ENCODE results near the gene DDX39B.
A peak's percentile ranks its signal among the peaks of the same experiment; 100 is the strongest.
"Not testable (repeated sequence)": the region's sequence is repeated elsewhere in the genome, so short reads cannot be mapped to it uniquely, and the experiment has no call there.

DDX39B gene

DNA sequence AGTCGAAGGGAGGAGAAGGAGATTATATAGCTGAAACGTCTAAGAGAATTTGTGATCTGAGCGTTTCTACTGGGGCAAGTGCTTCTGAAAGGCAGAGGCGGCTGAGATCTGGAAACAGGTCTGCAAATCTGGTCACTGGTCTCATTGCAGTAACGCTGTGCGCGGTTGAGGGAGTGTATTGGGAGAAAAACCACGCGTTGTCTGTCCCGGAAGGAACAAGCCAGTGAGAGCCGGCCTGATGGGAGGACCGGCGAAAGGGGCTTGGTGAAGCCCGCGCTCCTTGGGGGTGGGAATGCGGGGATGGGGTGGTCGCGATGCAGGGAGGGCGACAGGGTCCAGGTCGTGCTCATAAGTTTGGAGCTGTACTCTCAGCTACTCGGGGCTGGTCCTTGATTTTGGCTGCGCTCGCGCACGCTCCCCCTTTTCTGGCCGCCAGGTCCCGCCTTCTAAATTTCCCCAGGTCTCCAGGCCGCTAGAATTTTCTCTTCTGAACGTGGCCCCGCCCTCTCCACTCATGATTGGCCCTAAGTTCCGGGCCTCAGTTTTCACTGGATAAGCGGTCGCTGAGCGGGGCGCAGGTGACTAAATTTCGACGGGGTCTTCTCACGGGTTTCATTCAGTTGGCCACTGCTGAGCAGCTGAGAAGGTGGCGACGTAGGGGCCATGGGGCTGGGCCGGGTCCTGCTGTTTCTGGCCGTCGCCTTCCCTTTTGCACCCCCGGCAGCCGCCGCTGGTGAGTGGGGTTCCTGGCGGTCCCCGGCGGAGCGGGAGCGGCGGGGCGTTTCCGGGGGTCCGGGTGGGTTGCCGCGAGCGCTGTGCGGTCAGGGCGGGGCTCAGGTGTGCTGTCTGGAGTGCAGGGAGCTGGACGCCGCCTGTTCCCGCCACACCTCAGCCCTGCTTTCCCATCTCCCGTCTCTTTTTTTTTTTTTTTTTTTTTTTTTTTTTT, 44.0 kb downstream of the DDX39B start, which contains the start of gene MICB (continued):
- no peak for TF ChIP-seq ZNF169 (tag by site-specific recombination; IDR thresholded peaks at IDR 0.05)
- TF ChIP-seq SP3 (tag by site-specific recombination; IDR thresholded peaks at IDR 0.05) = peak; percentile 52
- TF ChIP-seq, protein P1, sequence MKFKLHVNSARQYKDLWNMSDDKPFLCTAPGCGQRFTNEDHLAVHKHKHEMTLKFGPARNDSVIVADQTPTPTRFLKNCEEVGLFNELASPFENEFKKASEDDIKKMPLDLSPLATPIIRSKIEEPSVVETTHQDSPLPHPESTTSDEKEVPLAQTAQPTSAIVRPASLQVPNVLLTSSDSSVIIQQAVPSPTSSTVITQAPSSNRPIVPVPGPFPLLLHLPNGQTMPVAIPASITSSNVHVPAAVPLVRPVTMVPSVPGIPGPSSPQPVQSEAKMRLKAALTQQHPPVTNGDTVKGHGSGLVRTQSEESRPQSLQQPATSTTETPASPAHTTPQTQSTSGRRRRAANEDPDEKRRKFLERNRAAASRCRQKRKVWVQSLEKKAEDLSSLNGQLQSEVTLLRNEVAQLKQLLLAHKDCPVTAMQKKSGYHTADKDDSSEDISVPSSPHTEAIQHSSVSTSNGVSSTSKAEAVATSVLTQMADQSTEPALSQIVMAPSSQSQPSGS (tag by site-specific recombination; IDR thresholded peaks at IDR 0.05; ENCODE audit: low read depth) = no peak
- peak; percentile 64; the same call in 1 of the 2 replicates for TF ChIP-seq ZSCAN30 (tag by site-specific recombination; IDR thresholded peaks at IDR 0.05)
- no peak for TF ChIP-seq ZSCAN18 (tag by site-specific recombination; IDR thresholded peaks at IDR 0.05)
- TF ChIP-seq ZNF658 (tag by site-specific recombination; IDR thresholded peaks at IDR 0.05) = no peak
- peak; percentile 38; the same call in 1 of the 2 replicates for TF ChIP-seq GLIS1 (tag by site-specific recombination; IDR thresholded peaks at IDR 0.05)
- no peak for TF ChIP-seq ZNF677 (tag by site-specific recombination; IDR thresholded peaks at IDR 0.05)
- TF ChIP-seq ZBTB20 (tag by site-specific recombination; IDR thresholded peaks at IDR 0.05) = peak; percentile 47; the same call in 1 of the 2 replicates
- no peak for TF ChIP-seq ZNF266 (tag by site-specific recombination; IDR thresholded peaks at IDR 0.05; ENCODE audit: low read depth)

- H3K4me1 ChIP-seq (ENCODE audit: control insufficient read depth, insufficient read depth, low read length); H3K27ac ChIP-seq (ENCODE audit: extremely low read depth, low read depth, low read length); H3K4me3 ChIP-seq (ENCODE audit: low read depth, low read length); H3K36me3 ChIP-seq (ENCODE audit: control insufficient read depth in 2 of 2, insufficient read depth in 1 of 2, low read length in 2 of 2); H3K9me3 ChIP-seq (ENCODE audit: control insufficient read depth, insufficient read depth, low read depth, low read length): not testable (repeated sequence)
- ChIA-PET POLR2A (interaction anchor here (1.2 to 7.1 kb wide), 9 partner anchors 29 to 1475 kb away, joined by 3 to 97 read pairs (median 7); partner anchors contain the start of genes ATP6V1G2, DDX39B, MCCD1 and NFKBIL1), CTCF (interaction anchor here (0.5 to 7.3 kb wide), 6 partner anchors 32 to 130 kb away, joined by 3 to 61 read pairs (median 3); partner anchors contain the start of genes LST1 and MCCD1)
Measured at GRCh38 chr6:31496826-31497225, 45.0 kb downstream of the DDX39B start.

GRCh38 chr6:31495580-31495979, 46.2 kb downstream of the DDX39B start:
- Histone ChIP-seq H3K4me3 (ENCODE audit: low read depth, low read length) (no peak overlapping the region), H3K4me1 (ENCODE audit: control insufficient read depth, insufficient read depth, low read length) (no peaks in the 10 kb centered on the region), H3K36me3 (ENCODE audit: control insufficient read depth in 2 of 2, insufficient read depth in 1 of 2, low read length in 2 of 2) (no peaks in the 10 kb centered on the region), H3K9me3 (ENCODE audit: control insufficient read depth, insufficient read depth, low read depth, low read length) (no peaks in the 10 kb centered on the region), H3K27ac (ENCODE audit: extremely low read depth, low read depth, low read length) (no peak overlapping the region)
- ChIA-PET POLR2A (interaction anchor here (0.6 to 7.1 kb wide), 6 partner anchors 8 to 1476 kb away, joined by 3 to 97 read pairs (median 5); partner anchors contain the start of genes ATP6V1G2, DDX39B and MCCD1), CTCF (interaction anchor here (0.6 to 7.3 kb wide), 13 partner anchors 12 to 1125 kb away, joined by 3 to 61 read pairs (median 6); partner anchors contain the start of genes ATP6V1G2, DDX39B and MCCD1)
- peak; percentile 21; the same call in 1 of the 2 replicates for TF ChIP-seq OSR2 (tag by site-specific recombination; IDR thresholded peaks at IDR 0.05)
- 0 out of 2 replicates have a peak, but pooled peaks have one; percentile 33 for TF ChIP-seq KLF8 (tag by site-specific recombination; IDR thresholded peaks at IDR 0.05)
- TF ChIP-seq, protein P2, sequence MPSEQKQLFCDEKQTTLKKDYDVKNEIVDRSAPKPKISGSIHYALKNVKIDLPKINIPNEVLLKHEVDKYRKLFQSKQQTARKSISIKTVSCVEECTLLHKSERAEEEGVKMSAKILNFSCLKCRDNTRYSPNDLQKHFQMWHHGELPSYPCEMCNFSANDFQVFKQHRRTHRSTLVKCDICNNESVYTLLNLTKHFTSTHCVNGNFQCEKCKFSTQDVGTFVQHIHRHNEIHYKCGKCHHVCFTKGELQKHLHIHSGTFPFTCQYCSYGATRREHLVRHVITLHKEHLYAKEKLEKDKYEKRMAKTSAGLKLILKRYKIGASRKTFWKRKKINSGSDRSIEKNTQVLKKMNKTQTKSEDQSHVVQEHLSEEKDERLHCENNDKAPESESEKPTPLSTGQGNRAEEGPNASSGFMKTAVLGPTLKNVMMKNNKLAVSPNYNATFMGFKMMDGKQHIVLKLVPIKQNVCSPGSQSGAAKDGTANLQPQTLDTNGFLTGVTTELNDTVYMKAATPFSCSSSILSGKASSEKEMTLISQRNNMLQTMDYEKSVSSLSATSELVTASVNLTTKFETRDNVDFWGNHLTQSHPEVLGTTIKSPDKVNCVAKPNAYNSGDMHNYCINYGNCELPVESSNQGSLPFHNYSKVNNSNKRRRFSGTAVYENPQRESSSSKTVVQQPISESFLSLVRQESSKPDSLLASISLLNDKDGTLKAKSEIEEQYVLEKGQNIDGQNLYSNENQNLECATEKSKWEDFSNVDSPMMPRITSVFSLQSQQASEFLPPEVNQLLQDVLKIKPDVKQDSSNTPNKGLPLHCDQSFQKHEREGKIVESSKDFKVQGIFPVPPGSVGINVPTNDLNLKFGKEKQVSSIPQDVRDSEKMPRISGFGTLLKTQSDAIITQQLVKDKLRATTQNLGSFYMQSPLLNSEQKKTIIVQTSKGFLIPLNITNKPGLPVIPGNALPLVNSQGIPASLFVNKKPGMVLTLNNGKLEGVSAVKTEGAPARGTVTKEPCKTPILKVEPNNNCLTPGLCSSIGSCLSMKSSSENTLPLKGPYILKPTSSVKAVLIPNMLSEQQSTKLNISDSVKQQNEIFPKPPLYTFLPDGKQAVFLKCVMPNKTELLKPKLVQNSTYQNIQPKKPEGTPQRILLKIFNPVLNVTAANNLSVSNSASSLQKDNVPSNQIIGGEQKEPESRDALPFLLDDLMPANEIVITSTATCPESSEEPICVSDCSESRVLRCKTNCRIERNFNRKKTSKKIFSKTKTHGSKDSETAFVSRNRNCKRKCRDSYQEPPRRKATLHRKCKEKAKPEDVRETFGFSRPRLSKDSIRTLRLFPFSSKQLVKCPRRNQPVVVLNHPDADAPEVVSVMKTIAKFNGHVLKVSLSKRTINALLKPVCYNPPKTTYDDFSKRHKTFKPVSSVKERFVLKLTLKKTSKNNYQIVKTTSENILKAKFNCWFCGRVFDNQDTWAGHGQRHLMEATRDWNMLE (tag by site-specific recombination; conservative IDR thresholded peaks at IDR 0.05; ENCODE audit: low read depth) = no peak
- TF ChIP-seq ZFHX2 (tag by site-specific recombination; conservative IDR thresholded peaks at IDR 0.05) = 0 out of 2 replicates have a peak, but pooled peaks have one; percentile 21
- TF ChIP-seq ZNF132 (tag by site-specific recombination; IDR thresholded peaks at IDR 0.05; ENCODE audit: borderline replicate concordance) = no peak
- TF ChIP-seq SP7 (tag by site-specific recombination; IDR thresholded peaks at IDR 0.05) = peak; percentile 50; the same call in 1 of the 2 replicates
- peak; percentile 9; the same call in 1 of the 2 replicates for TF ChIP-seq ZIC2 (tag by site-specific recombination; IDR thresholded peaks at IDR 0.05)
- TF ChIP-seq, protein P3, sequence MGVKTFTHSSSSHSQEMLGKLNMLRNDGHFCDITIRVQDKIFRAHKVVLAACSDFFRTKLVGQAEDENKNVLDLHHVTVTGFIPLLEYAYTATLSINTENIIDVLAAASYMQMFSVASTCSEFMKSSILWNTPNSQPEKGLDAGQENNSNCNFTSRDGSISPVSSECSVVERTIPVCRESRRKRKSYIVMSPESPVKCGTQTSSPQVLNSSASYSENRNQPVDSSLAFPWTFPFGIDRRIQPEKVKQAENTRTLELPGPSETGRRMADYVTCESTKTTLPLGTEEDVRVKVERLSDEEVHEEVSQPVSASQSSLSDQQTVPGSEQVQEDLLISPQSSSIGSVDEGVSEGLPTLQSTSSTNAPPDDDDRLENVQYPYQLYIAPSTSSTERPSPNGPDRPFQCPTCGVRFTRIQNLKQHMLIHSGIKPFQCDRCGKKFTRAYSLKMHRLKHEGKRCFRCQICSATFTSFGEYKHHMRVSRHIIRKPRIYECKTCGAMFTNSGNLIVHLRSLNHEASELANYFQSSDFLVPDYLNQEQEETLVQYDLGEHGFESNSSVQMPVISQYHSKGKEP (tag by site-specific recombination; IDR thresholded peaks at IDR 0.05) = 0 out of 2 replicates have a peak, but pooled peaks have one; percentile 30
- no peak for TF ChIP-seq ZNF311 (tag by site-specific recombination; IDR thresholded peaks at IDR 0.05; ENCODE audit: borderline replicate concordance)
- peak; percentile 87 for TF ChIP-seq WT1 (tag by site-specific recombination; IDR thresholded peaks at IDR 0.05)
- TF ChIP-seq ZNF473 (tag by site-specific recombination; IDR thresholded peaks at IDR 0.05) = no peak
